HG03175 (cell line): ENCODE measurements around the gene SCAMP4.

Source experiments
- ATAC-seq: cut with Tn5 transposase; IDR thresholded peaks from one replicate; pipeline ENCODE4 v1.9.1; 2021; ENCODE audit warnings: mild to moderate bottlenecking, moderate library complexity; ENCODE audit not compliant: unreplicated experiment

SCAMP4 gene

GRCh38 chr19:1936916-1937610 lies 31.9 kb downstream of the SCAMP4 start:
- ATAC-seq = no peak

GRCh38 chr19:1938071-1938470 lies 32.9 kb downstream of the SCAMP4 start:
- no peak for ATAC-seq

- no peak for ATAC-seq
These were observed 36.2 kb downstream of the SCAMP4 start, which contains the start of gene CSNK1G2 for GRCh38 chr19:1941146-1942077. Gene CSNK1G2, plus strand, starts transcription at chr19:1941172. Its CDS starts 28,601 bp downstream, at chr19:1969773.

GRCh38 chr19:1942078-1942933 lies 37.1 kb downstream of the SCAMP4 start:
- no peak for ATAC-seq

GRCh38 chr19:1942934-1943555 lies 37.8 kb downstream of the SCAMP4 start:
- ATAC-seq = no peak

GRCh38 chr19:1943661-1944087 lies 38.5 kb downstream of the SCAMP4 start:
- no peak for ATAC-seq

GRCh38 chr19:1944088-1944915 lies 39.1 kb downstream of the SCAMP4 start:
- no peak for ATAC-seq

GRCh38 chr19:1944916-1945561 lies 39.8 kb downstream of the SCAMP4 start:
- ATAC-seq = no peak

GRCh38 chr19:1945899-1946298 lies 40.7 kb downstream of the SCAMP4 start:
- ATAC-seq = no peak

GRCh38 chr19:1947651-1948209 lies 42.5 kb downstream of the SCAMP4 start:
- no peak for ATAC-seq

- no peak for ATAC-seq
These were observed 44.3 kb downstream of the SCAMP4 start for GRCh38 chr19:1949304-1950101.

GRCh38 chr19:1950640-1951039 lies 45.4 kb downstream of the SCAMP4 start:
- ATAC-seq = no peak

- ATAC-seq = no peak
These were observed 47.4 kb downstream of the SCAMP4 start for GRCh38 chr19:1952635-1953034.

GRCh38 chr19:1953037-1953436 lies 47.8 kb downstream of the SCAMP4 start:
- ATAC-seq = no peak

- ATAC-seq = no peak
These were observed 48.4 kb downstream of the SCAMP4 start for GRCh38 chr19:1953441-1954094.

GRCh38 chr19:1954532-1954933 lies 49.3 kb downstream of the SCAMP4 start:
- ATAC-seq = no peak
